Stimulated activated CD8-positive, alpha-beta memory T cell treated with anti-CD3 and anti-CD28 coated beads, Interleukin-2, amount 100 ng/mL, for 48 hours (primary cell): ENCODE results near the gene MAP6D1.
"Not testable (repeated sequence)": the region's sequence is repeated elsewhere in the genome, so short reads cannot be mapped to it uniquely, and the experiment has no call there.

ENCODE experiments used
- DNase-seq, 2 donors: peaks; one replicate each; pipeline ENCODE4 v3.0.0-alpha.2; 2020; ENCODE audit warnings: low read depth in 2 of 2

MAP6D1 gene

DNA sequence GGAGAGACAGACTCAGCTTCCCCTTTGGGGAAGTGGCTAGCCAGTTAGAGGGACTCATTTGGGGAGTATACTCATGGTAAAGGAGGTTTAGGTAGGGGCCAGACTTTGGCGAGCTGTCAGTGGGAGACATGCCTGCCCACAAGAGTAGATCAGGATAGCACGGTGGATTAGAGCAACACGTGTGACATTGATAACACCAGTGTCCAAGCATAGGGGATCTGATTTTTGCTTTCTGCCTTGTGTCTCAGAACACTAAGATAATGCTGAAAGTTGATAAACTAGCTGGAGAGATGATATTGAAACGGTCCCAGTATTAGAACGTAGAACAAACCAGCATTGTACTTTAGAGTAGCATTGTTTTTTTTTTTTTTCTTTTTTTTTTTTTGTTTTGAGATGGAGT is 25.9 kb downstream of the MAP6D1 start:
- DNase-seq, result no peak

DNA sequence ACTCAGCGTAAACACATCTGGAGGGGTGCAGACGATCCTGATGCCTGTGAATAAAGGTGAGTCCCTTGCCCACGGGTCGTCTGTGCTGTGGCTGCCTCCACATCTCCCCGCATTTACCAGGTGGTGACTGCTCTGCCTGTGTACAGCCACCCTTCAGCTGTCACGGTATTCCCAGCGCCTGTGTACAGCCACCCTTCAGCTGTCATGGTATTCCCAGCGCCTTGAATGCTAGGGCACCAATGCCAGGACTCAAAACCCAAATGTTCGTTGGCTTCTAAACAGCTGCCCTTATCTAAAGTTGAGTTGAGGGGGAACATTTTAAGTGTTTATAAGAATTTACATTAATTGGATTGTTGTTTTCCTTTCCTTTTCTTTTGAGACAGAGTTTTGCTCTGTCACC is 27.4 kb downstream of the MAP6D1 start:
- no peak for DNase-seq

DNA sequence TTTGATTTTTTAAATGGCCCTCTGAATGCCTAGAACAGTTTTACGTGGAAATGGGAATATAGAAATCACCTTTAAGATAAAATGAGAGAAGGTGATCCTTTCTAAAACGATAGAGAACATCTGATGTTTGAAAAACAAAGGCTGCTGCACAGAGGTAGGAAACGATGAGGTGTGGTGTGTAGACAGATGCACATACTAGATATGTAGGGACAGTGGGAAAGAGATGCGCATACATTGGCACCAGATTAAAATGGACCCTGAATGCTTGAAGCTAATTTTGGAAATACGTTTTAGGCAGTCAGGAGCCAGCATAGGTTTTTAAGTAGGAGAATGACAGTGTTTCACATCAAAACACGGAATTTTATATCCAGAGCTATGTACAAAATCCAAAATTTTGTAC is 29.0 kb downstream of the MAP6D1 start:
- no peak for DNase-seq

DNA sequence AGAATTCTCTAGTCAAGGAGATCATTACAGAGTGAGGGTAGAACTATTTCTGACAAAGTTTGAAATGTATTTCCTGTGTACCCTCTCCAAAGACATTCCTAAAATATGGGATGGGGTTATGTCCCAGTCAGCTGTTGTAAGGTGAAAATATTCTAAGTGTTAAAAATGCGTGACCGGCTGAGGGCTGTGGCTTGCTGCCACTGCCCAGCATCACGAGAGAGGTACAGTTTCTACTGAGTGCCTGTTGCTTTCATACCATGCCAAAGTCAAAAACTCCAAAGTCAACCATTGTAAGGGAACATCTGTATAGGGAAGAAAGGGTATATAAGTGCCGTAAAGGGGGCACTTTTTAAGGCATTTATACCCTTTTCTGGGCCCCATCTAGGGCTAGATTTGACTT is 30.9 kb downstream of the MAP6D1 start:
- no peak for DNase-seq

DNA sequence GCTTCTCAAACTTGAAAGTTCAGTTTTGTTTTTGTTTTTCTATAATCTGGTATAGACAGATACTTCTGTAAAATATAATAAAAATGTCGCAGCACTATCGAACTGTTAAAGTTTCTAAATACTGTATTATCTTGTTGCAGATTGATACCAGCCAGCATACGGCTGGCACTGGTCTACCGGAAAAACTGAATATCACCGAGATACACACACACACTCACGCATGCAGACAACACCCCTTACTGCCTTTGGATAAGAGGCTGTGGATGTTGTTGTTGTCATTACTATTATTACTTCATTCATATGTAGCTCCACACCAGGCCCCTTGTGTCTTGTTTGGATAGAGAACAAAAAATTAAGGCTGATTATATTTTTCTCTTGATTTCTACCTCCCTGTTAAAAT is 32.4 kb downstream of the MAP6D1 start:
- no peak for DNase-seq

DNA sequence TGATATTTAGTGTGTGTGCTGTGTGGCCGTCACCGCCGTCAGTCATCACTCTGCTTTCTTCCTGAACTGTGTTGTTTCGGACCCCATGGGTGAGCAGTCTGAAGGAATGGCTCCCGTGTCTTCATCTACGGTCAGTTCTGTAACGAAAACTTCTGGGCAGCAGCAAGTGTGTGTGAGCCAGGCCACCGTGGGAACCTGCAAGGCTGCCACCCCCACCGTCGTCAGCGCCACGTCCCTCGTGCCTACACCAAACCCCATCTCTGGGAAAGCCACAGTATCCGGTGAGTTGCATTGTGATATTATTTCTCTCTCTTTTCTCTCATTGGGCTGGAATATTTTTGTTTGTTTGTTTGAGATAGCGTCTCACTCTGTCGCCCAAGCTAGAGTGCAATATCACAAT is 34.7 kb downstream of the MAP6D1 start:
- DNase-seq, result no peak

DNA sequence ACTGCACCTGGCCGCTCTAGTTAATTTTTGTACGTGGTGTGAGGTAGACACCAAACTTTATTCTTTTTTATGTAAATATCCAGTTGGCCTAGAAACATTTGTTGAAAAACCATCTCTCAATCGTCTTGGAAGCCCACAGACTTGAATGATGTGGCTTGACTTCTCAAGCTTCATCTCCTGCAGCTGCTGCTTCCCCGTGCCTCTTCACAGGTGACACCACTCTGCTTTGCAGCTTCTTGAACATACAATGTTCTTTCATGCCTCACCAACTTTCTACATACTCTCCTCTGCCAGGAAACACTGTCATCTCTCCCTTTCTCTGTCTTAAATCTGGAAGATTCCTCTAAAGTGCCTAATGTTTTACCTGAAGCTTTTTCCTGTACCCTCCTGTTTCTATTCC is 35.6 kb downstream of the MAP6D1 start:
- DNase-seq, result no peak

DNA sequence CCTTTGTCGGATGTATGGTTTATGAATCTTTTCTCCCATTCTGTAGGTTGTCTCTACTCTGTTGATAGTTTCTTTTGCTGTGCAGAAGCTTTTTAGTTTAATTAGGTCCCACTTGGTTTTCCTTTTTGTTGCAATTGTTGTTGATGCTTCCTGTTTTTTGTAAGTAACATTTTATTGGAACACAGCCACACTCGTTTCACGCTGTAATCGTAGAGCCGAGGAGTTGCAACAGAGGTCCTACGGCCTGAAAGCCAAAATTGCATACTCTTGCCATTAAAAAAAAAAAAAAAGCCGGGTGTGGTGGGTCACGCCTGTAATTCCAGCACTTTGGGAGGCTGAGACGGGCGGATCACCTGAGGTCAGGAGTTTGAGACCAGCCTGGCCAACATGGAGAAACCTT is 40.9 kb downstream of the MAP6D1 start:
- not testable (repeated sequence) for DNase-seq

DNA sequence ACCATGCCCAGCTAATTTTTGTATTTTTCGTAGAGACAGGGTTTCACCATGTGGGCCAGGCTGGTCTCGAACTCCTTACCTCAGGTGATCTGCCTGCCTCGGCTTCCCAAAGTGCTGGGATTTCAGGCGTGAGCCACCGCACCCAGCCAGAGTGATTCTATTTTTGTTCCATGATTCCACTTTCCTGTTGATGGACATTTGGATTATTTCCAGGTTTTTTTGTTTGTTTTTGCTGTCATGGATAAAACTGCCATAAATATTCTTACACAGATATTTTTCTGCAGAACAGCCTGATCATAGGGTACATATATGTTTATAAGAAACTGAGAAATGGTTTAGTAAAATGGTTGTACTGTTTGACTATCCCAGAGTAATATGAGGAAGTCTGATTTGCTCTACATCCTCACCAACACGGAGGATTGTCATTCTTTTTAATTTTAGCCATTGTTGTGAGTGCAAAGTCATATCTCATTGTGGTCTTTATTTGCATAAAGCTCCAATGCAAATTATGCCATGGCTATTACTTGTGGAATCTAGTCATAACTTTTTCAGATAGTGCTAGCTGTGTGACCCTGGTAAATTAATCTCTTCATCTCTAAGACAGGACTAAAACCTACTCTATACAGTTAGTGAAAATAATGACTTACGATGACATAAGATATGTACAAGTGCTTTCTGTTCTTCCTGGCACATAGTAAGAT is 42.7 kb downstream of the MAP6D1 start:
- no peak for DNase-seq

DNA sequence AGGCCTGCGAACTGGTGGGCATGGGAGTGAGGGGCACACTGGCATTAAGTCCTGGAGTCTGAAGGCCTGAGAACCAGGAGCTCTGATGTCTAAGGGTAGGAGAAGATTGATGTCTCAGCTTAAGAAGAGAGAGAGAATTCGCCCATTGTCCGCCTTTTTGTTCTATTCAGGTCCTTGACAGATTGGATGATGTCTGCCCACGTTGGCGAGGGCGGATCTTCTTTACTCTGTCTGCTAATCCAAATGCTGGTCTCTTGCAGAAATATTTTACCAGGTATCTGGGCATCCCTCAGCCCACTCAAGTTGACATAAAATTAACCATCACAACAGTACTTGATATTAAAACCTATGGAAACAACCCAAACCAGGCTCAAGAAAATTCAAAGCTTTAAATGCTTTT is 44.1 kb downstream of the MAP6D1 start:
- no peak for DNase-seq

DNA sequence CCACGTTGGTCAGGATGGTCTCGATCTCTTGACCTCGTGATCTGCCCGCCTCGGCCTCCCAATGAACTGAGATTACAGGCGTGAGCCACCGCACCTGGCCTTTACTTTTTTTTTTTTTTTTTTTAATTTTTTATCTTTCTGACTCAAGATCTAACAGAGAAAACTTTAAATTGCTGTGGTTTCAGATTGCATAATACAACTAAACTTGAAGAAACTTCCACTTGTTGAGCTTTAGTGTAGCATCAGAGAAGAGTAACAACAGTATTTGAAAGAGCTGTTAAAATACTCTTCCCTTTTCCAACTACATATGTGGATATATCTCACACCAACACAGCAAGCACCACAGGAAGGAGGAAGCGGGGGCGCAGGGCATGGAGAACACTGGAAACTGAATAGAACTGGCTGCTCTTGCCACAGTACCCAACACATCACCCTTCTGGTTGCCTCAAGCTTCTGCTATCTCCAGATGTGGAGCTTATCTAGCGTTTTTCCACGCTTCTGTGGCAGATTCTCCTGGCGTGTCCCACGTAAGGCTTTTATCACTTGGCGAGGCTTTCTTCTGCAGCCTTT is 45.4 kb downstream of the MAP6D1 start:
- no peak for DNase-seq

DNA sequence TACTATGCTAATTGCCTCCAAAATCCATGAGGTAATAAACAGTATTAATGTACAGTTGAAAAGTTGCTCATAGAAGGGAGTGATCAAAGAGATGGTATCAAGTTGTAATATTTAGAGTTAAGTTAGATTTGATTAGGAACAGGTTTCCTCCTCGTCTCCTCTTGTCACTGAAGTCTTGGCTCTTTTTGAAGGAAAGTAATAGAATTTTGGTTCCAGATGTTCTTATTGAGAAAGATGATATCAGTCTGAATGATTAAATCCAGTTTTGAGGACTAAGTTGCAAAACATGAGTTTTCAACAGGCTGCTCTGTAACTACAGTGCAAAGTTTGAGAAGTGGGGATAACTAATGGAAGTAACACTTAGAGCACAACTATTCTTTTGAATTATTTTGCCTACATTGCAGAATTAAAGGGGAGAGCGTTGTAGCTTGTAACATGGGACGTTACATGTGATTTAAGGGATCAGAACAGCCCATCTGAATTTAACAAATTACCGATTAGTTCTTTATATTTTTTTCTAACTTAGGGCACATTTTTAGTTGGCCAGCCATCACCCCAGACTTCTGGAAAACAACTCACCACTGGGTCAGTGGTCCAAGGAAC is 48.3 kb downstream of the MAP6D1 start:
- DNase-seq, result no peak

DNA sequence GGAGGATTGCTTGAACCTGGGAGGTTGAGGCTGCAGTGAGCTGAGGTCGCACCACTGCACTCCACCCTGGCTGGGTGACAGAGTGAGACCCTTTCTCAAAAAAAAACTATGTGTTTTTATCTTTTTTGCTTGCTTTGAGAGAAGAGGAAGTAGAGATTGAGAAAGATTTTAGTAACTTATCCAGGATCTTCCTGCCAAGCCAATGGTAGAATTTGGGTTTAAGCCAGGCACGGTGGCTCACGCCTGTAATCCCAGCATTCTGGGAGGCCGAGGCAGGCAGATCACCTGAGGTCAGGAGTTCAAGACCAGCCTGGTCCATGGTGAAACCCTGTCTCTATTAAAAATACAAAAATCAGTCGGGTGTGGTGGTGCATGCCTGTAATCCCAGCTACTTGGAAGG is 48.9 kb downstream of the MAP6D1 start:
- DNase-seq, result not testable (repeated sequence)

DNA sequence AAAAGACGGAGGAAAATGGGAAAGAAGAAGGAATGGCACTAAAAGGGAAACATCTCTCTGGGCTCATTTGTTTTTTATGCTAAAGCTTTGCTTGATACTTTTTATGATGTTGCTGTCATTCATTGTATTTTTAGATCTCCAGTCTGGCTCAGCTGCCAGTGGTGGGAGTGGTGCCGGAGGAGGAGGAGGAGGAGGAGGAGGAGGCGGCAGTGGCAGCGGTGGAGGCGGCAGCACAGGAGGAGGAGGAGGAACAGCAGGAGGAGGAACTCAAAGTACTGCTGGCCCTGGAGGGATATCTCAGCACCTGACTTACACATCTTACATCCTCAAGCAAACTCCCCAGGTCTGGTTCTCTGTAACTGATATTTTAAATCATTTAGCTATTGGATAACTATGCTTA is 49.6 kb downstream of the MAP6D1 start:
- DNase-seq, result no peak

DNA sequence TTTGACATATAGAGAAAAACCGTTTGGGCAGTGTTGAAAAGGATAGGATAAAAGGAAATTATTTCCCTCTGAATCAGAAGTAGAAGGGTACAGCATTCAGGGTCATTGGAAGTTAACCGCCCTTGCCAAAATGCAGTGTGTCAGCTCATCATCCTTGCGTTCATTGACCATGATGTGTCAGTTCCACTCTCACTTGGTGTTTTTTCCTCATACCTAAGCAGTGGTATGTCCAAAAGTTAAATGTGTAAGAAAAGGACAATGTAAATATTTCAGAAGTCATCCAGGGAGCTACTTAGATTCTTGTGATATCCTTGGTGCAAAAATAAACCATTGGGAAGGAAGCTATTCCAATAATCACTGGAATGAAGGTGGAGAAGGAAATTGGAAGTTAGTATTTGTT is 50.7 kb downstream of the MAP6D1 start:
- no peak for DNase-seq

DNA sequence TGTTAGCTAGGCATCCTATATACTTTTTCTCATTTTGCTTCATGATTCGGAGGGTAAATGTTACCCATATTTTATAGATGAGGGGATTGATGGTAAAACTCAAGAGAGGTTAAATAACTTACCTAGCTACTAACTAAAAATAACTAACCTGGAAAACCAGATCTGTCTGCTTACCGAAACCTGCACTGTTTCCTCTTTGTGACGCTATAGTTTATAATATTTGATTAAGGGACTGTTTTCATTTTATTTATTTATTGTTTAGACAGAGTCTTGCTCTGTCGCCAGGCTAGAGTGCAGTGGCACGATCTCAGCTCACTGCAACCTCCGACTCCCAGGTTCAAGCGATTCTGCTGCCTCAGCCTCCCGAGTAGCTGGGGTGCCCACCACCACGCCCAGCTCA is 55.9 kb downstream of the MAP6D1 start:
- no peak for DNase-seq

DNA sequence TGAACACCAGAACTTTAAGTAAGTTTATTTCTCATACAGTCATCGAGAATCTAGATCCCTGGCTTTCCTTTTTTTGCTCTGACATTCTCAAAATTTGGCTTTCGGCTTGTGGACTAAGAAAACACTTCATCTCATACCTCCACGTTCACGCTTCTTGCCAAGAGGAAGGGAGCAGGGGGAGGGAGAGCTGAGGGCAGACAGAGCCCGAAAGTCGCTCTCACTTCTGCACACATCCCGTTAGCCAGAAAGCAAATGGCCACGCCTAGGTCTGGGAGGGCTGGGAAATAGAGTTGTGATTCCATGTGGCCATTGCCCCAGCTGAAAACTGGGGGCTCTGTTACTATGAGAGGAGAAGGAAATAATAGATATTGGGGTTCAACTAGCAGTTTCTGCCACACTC is 57.3 kb downstream of the MAP6D1 start:
- no peak for DNase-seq

DNA sequence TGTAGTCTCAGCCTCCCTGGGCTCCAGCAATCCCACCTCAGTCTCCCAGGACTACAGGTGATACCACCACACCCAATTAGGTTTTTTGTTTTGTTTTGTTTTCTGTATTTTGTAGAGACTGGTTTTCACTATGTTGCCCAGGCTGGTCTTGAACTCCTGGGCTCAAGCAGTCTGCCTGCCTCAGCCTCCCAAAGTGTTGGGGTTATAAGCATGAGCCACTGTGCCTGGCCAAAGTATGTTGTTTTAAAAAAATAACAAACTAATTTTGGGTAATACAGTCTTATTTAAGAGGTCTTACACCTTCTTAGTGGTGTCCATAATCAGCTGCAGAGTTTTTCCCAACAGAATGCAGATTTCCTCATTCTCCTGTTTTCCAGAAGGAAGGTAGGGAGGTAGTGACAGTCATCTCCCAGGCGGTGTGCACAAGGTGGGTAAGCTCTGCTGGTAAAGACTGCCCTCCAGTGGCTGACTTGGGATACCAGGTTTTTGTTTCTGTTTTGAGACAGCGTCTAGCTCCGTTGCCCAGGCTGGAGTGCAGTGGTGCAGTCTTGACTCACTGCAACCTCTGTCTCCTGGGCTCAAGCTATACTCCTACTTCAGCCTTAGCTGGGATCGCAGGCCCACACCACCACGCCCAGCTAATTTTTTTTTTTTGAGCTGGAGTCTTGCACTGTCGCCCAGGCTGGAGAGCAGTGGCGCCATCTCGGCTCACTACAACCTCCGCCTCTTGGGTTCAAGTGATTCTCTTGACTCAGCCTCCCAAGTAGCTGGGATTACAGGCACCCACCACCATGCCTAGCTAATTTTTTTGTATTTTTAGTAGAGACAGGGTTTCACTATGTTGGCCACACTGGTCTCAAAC is 58.4 kb downstream of the MAP6D1 start:
- DNase-seq, result peak; percentile 25 to 38

DNA sequence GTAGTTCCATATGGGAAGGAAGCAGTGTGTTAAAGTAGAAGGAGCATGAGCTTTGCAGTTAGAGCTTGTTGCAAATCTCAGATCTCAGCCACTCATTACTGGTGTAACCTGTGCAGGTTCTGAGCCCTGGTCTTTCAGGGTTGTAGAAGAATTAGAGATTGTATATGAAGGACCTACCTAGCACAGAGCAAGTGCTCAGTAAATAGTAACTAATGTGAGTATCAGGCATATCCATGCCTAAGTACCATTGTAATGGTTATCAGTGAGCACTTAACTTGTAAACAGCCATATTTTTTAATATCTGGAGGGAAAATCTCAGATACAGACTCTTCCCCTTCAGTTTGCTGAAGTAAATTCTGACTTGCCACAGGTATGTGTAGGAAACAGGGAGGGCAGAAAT is 59.3 kb downstream of the MAP6D1 start:
- DNase-seq, result no peak
